ENCODE measurements around the gene FAM171A2.

DNA sequence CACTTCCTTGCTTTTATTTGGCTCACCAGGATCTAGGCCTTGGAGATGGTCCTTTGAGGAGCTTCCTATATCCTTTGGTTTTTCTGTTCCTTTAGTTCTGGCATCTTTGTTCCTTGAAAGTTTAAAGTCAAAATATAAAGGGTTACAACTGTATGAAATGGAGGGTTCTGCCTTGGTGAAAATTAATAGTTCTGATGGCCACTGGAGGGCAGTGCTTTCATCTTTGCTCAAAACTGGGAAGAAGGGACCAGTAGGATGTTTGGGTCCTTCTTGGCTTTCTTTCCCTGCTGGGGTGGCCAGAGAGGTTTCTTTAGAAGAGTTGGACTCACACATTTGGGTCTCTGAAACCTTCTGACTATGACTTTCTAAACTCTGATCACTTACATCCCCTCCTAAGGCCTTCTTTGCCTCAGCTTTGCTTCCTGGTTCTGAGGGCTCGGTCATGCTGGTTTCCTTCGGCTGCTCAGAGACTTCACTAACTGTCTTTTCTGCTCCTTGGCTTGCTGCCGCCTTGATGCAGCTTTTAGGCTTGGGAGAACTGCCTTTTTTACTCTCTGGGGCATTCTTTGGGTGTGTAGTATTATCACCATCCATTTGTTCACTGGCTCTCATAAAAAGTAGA, 36.7 kb upstream of the FAM171A2 start:
- TF ChIP-seq GATA2 (IDR thresholded peaks at IDR 0.05; ENCODE audit: low read depth, low read length), result no peak
- no peak for TF ChIP-seq GATA3 (IDR thresholded peaks at IDR 0.05; ENCODE audit: low read depth, low read length)

All from SH-SY5Y (cell line).